Muscle of leg (tissue), 11 donors: Measurements from ENCODE around the gene AUTS2. TPM values are rescaled to one million over a fixed set of nuclear protein-coding genes. Genes with fewer than 3 reads are reported as not detected.

Source experiments
- DNase-seq: peaks from one replicate; pipeline ENCODE4 v3.0.0; 2013
- H3K27ac ChIP-seq: one replicate; pipeline ENCODE4 v1.5.1; 2013; ENCODE audit warnings: mild to moderate bottlenecking, low read length, control low read depth
- H3K27me3 ChIP-seq: one replicate; pipeline ENCODE4 v1.6.1; 2013; ENCODE audit warnings: low read length; ENCODE audit not compliant: control insufficient read depth, insufficient read depth
- H3K36me3 ChIP-seq: one replicate; pipeline ENCODE4 v1.6.1; 2013; ENCODE audit warnings: low read length; ENCODE audit not compliant: control insufficient read depth, insufficient read depth
- H3K4me1 ChIP-seq: one replicate; pipeline ENCODE4 v1.6.1; 2013; ENCODE audit warnings: low read length; ENCODE audit not compliant: control insufficient read depth, insufficient read depth
- H3K4me3 ChIP-seq: one replicate; pipeline ENCODE4 v1.5.1; 2013; ENCODE audit warnings: low read length, control low read depth
- H3K9me3 ChIP-seq: replicated peaks from 2 replicates; pipeline ENCODE4 v1.6.1; 2013; ENCODE audit warnings: low read depth, low read length; ENCODE audit not compliant: control insufficient read depth
- WGBS: methylation state at CpG from one replicate; pipeline ENCODE4 v1.1.5; 2013; ENCODE audit warnings: missing lambda C conversion rate; ENCODE audit not compliant: insufficient coverage; 5-methylcytosine and 5-hydroxymethylcytosine counted together
- polyA plus RNA-seq, 8 donors: library from polyadenylated mRNA; unstranded; fragments of 120-200 nt; gene quantifications; one replicate each; pipeline versions ENCODE4 v1.2.1 to v1.2.3, GENCODE V29; 2013; ENCODE audit warnings: inconsistent platforms in 1 of 8, low replicate concordance in 1 of 8; ENCODE audit not compliant: insufficient read length in 8 of 8, insufficient read depth in 1 of 8
- total RNA-seq: library from RNA; stranded (reverse); fragments of 120-200 nt; gene quantifications from one replicate; pipeline ENCODE4 v1.2.4, GENCODE V29; 2013

AUTS2 gene
- total and polyA plus RNA-seq, 9 donors, result 28.6 to 92.3 (median 58.8) TPM

GRCh38 chr7:70091362-70091761 is 493.1 kb downstream of the AUTS2 start:
- Histone ChIP-seq H3K4me3 (no peak overlapping the region), H3K27ac (no peak overlapping the region), H3K4me1 (peaks cover 27% of the 10 kb centered on the region), H3K27me3 (no peaks in the 10 kb centered on the region), H3K9me3 (peaks cover 4% of the 10 kb centered on the region), H3K36me3 (no peaks in the 10 kb centered on the region)
- no CpG with 5 or more reads among the region's 2 CpGs for WGBS
- no peak for DNase-seq

DNA sequence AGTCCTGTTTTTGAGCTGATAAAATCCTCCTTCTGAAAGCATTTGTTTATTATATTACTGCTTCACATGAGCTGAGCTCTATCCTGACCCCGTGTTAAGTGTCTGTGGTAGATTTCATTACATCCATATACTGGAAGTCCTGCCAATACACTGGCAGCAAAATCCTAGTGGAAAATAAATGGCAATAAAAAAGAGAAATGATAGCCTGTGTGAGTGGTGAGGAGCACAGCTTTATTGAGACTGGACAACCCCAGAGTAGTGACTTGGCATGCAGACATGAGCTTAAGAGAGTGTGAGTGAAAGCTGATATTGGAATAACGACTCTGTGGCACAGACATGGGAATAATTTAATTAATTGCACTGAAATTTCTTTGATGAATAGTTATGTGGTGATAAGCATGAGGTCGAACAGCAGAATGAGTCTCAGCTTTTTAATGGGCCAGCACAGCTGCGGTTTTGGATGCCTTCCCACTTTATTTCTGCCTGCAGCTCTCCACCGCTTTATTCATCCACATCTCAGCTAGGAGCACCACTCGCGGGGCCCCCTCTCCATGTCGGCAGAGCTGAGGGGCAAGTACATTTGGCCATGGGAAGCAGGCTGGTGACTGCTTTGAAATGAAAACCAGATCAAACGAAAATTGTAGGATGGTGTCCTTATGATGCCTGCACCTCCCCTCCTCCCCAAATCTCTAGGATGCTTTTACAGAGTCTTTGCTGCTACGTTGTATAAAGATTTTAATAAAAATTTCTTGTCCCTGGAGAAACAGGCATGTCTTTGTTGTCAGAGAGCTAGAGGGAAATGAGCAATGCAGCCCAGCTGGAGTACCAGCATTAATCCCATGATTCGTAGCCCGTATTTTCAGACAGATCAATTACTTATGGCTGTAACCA is 494.3 kb downstream of the AUTS2 start:
- no peaks in the 10 kb centered on the region for H3K27me3 ChIP-seq
- WGBS, result 16% methylated on average over 3 of the region's 12 CpGs
- no peak overlapping the region for H3K4me3 ChIP-seq
- DNase-seq, result peak; percentile 94
- H3K9me3 ChIP-seq, result no peaks in the 10 kb centered on the region
- peaks cover 27% of the 10 kb centered on the region for H3K4me1 ChIP-seq
- H3K27ac ChIP-seq, result peak overlapping the region; percentile 72
- H3K36me3 ChIP-seq, result no peaks in the 10 kb centered on the region

- Histone ChIP-seq H3K27ac (peak overlapping the region; percentile 72), H3K9me3 (no peaks in the 10 kb centered on the region), H3K4me1 (peaks cover 30% of the 10 kb centered on the region), H3K36me3 (no peaks in the 10 kb centered on the region), H3K27me3 (no peaks in the 10 kb centered on the region), H3K4me3 (no peak overlapping the region)
- WGBS, result 29% methylated on average over 2 of the region's 4 CpGs
- peak; percentile 64 for DNase-seq
Observed at GRCh38 chr7:70093205-70093904, 495.1 kb downstream of the AUTS2 start.

DNA sequence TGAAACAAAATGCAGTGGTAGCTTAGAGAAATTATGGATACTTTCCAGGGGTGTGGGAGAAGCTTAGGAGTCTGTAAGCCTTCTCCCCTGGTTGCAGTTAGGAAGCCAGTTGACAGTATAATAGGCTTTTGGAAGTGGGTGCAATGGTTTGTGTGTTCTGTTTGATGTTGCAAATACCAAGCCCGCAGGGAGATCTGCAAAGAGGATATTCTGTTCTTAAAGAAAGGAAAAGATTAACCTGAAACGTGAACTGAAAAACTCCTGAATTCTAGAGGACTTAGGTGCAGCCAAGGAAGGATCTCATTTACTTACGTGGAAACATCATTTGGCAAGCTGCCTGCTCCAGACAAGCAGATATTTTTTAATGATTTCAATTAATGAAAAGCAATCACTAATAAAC is 496.6 kb downstream of the AUTS2 start:
- Histone ChIP-seq H3K27me3 (no peaks in the 10 kb centered on the region), H3K4me1 (peaks cover 31% of the 10 kb centered on the region), H3K27ac (no peak overlapping the region), H3K36me3 (no peaks in the 10 kb centered on the region), H3K9me3 (no peaks in the 10 kb centered on the region), H3K4me3 (no peak overlapping the region)
- WGBS, result 52% methylated on average over 2 of the region's 3 CpGs
- DNase-seq, result no peak

DNA sequence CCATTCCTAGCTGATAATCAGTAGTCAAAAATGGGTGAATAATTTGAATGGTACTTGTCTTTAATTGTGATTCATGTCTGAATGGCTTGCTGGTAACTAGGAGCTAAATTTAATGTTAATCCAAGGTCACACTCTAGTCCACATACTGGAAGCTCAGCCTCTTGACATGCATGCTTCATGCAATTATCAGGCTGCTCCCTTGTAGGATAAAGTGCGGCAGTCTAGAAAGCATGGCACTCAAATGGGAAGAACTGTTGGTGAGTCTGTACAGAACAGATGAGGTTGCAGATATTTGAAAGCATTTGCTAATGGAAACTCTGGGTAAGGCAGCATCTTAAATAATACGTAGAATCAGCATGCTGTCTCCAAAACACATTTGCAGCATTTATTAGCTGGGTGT is 499.4 kb downstream of the AUTS2 start:
- H3K4me1 ChIP-seq, result peaks cover 25% of the 10 kb centered on the region
- no peaks in the 10 kb centered on the region for H3K27me3 ChIP-seq
- H3K36me3 ChIP-seq, result no peaks in the 10 kb centered on the region
- DNase-seq, result peak; percentile 18
- no peaks in the 10 kb centered on the region for H3K9me3 ChIP-seq
- H3K4me3 ChIP-seq, result no peak overlapping the region
- WGBS, result 100% methylated on average over 1 of the region's 2 CpGs
- H3K27ac ChIP-seq, result no peak overlapping the region

GRCh38 chr7:70098133-70098561 is 499.9 kb downstream of the AUTS2 start:
- peak; percentile 24 for DNase-seq

GRCh38 chr7:70098905-70099672 is 500.8 kb downstream of the AUTS2 start:
- H3K27me3 ChIP-seq, result no peaks in the 10 kb centered on the region
- H3K4me3 ChIP-seq, result no peak overlapping the region
- no peak overlapping the region for H3K27ac ChIP-seq
- no peaks in the 10 kb centered on the region for H3K9me3 ChIP-seq
- H3K36me3 ChIP-seq, result no peaks in the 10 kb centered on the region
- peak; percentile 23 for DNase-seq
- no CpG with 5 or more reads among the region's 7 CpGs for WGBS
- peaks cover 13% of the 10 kb centered on the region for H3K4me1 ChIP-seq

More at GRCh38 chr7:70098133-70098561, 499.9 kb downstream of the AUTS2 start:
- no CpG with 5 or more reads among the region's 3 CpGs for WGBS
- no peak overlapping the region for H3K4me3 ChIP-seq
- H3K27me3 ChIP-seq, result no peaks in the 10 kb centered on the region
- no peaks in the 10 kb centered on the region for H3K9me3 ChIP-seq
- peaks cover 20% of the 10 kb centered on the region for H3K4me1 ChIP-seq
- H3K27ac ChIP-seq, result no peak overlapping the region
- no peaks in the 10 kb centered on the region for H3K36me3 ChIP-seq

- H3K9me3 ChIP-seq, result no peaks in the 10 kb centered on the region
- no peaks in the 10 kb centered on the region for H3K4me1 ChIP-seq
- H3K36me3 ChIP-seq, result no peaks in the 10 kb centered on the region
- H3K4me3 ChIP-seq, result no peak overlapping the region
- H3K27me3 ChIP-seq, result no peaks in the 10 kb centered on the region
- DNase-seq, result peak; percentile 54
- WGBS, result no CpG with 5 or more reads among the region's 1 CpG
- H3K27ac ChIP-seq, result no peak overlapping the region
Observed at GRCh38 chr7:70104243-70104642, 506.0 kb downstream of the AUTS2 start.

DNA sequence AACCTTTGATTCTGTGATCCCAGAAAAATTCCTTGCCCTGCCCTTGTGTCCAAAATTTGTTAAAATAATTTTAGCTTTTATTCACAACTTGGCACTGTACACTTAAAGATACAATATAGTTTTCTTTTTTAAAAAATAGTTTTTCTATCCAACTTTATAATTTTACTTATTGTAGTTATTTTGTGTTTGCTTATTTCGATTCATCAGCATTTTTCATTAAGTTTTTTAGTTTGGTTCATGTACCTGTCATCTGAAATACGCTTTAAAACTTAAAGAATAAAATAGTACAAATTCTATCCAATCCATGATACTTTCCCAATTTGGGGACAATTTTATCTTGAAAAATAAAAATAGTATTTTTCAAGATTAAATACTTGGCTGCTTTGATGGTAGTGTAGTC is 514.8 kb downstream of the AUTS2 start:
- no peak overlapping the region for H3K4me3 ChIP-seq
- H3K27me3 ChIP-seq, result no peaks in the 10 kb centered on the region
- WGBS, result no CpG with 5 or more reads among the region's 2 CpGs
- no peaks in the 10 kb centered on the region for H3K4me1 ChIP-seq
- no peak overlapping the region for H3K27ac ChIP-seq
- DNase-seq, result no peak
- H3K9me3 ChIP-seq, result no peaks in the 10 kb centered on the region
- H3K36me3 ChIP-seq, result no peaks in the 10 kb centered on the region

- H3K27ac ChIP-seq, result no peak overlapping the region
- H3K4me1 ChIP-seq, result no peaks in the 10 kb centered on the region
- H3K9me3 ChIP-seq, result no peaks in the 10 kb centered on the region
- no CpG with 5 or more reads among the region's 3 CpGs for WGBS
- no peak overlapping the region for H3K4me3 ChIP-seq
- no peaks in the 10 kb centered on the region for H3K36me3 ChIP-seq
- no peaks in the 10 kb centered on the region for H3K27me3 ChIP-seq
- no peak for DNase-seq
Observed at GRCh38 chr7:70113536-70113935, 515.3 kb downstream of the AUTS2 start.
